Aorta (tissue), 5 donors: ENCODE data around the gene SLC27A1. TPM values are rescaled to one million over a fixed set of nuclear protein-coding genes. Genes with fewer than 3 reads are reported as not detected.

Experiments
- ATAC-seq: fragments of 200-7000 bp; cut with Tn5 transposase; one replicate; pipeline ENCODE4 v1.9.1; 2022; ENCODE audit warnings: moderate library complexity; ENCODE audit not compliant: low FRiP score
- DNase-seq, 2 donors: peaks; one replicate each; pipeline ENCODE4 v3.0.0-alpha.2; 2020
- H3K27ac ChIP-seq, 2 donors: one replicate each; pipeline ENCODE4 v1.5.1; 2013; ENCODE audit warnings: low read length in 2 of 2, mild to moderate bottlenecking in 2 of 2, moderate library complexity in 2 of 2, control low read depth in 1 of 2, inconsistent platforms in 1 of 2, low read depth in 1 of 2
- H3K27me3 ChIP-seq, 2 donors: one replicate each; pipeline ENCODE4 v1.6.1; 2013; ENCODE audit warnings: control low read depth in 1 of 2, low read length in 1 of 2, mild to moderate bottlenecking in 1 of 2, moderate library complexity in 1 of 2; ENCODE audit not compliant: insufficient read depth in 2 of 2, control insufficient read depth in 1 of 2
- H3K36me3 ChIP-seq, 2 donors: one replicate each; pipeline ENCODE4 v1.6.1; 2013; ENCODE audit warnings: control low read depth in 1 of 2, low read length in 1 of 2, mild to moderate bottlenecking in 1 of 2; ENCODE audit not compliant: insufficient read depth in 2 of 2, control insufficient read depth in 1 of 2
- H3K4me1 ChIP-seq, 2 donors: one replicate each; pipeline ENCODE4 v1.6.1; 2013; ENCODE audit warnings: low read length in 2 of 2, control low read depth in 1 of 2, mild to moderate bottlenecking in 1 of 2, moderate library complexity in 1 of 2; ENCODE audit not compliant: insufficient read depth in 2 of 2, control insufficient read depth in 1 of 2
- H3K4me3 ChIP-seq, 2 donors: one replicate each; pipeline ENCODE4 v1.5.1; 2013; ENCODE audit warnings: low read length in 2 of 2, control low read depth in 1 of 2, mild to moderate bottlenecking in 1 of 2
- H3K9me3 ChIP-seq: one replicate; pipeline ENCODE4 v1.6.1; 2013; ENCODE audit warnings: mild to moderate bottlenecking, low read length; ENCODE audit not compliant: control insufficient read depth
- WGBS, 2 donors: extraction: QIAGEN DNeasy Blood & Tissue Kit; methylation state at CpG; one replicate each; pipeline ENCODE4 v1.1.7; 2013; 5-methylcytosine and 5-hydroxymethylcytosine counted together
- intact Hi-C, 2 donors: fragments of 100-400 bp; cut with DNase I; formaldehyde crosslinking; loops; one replicate each; pipeline versions ENCODE4 v1.14.2 to v1.15.0; 2022
- polyA plus RNA-seq, 2 donors: library from polyadenylated mRNA; stranded (reverse); fragments of 200-250 nt; gene quantifications; one replicate each; pipeline ENCODE4 v1.2.3, GENCODE V29; 2013
- total RNA-seq, 2 donors: library from RNA; stranded (reverse); fragmentation: NEBNext Ultra II Directional; extraction: Animal tissue kit (Norgen Biotek cat#: 25700); gene quantifications; one replicate each; pipeline ENCODE4 v1.2.1, GENCODE V29; 2021
- donor health status: healthy with polysubstance abuse.
- donor health status: Bipolar disorder and iron deficiency.
- donor health status: DM: no; HTN: no; CAD: no.
- donor health status: DM: no; HTN: no; CAD: no.
- donor health status: DM: yes; HTN: yes; CAD: no.

Gene SLC27A1
- total and polyA plus RNA-seq, 4 donors: 6.8 to 37.8 (median 17.1) TPM

DNA sequence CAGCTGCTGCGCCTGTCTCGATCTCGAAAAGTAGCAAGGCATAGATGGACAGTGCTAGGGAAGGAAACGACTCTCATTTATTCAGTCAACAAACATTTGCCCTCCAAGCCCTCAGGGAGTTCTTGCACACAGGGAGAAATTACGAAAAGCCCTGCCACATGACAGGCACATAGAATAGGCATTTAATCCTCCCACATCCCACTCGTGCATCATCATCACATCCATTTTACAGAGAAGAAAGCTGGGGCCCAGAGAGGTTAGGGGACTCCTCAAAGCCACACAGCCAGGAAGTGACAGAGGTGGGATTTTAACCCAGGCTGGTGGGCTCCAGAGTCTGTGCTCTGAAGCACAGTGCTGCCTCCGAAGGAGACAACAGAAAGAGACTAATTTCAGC is 33.5 kb upstream of the SLC27A1 start:
- 78 to 81% methylated on average over 7 of the region's 7 CpGs for WGBS, 2 donors
- Histone ChIP-seq H3K36me3 (no peaks in the 10 kb centered on the region), H3K4me3 (no peak overlapping the region), H3K27ac (no peak overlapping the region), H3K27me3 (no peaks in the 10 kb centered on the region), H3K9me3 (no peaks in the 10 kb centered on the region), H3K4me1 (no peaks in the 10 kb centered on the region)
- DNase-seq: no peak
- ATAC-seq: no peak
- intact Hi-C loops: no loop called here

DNA sequence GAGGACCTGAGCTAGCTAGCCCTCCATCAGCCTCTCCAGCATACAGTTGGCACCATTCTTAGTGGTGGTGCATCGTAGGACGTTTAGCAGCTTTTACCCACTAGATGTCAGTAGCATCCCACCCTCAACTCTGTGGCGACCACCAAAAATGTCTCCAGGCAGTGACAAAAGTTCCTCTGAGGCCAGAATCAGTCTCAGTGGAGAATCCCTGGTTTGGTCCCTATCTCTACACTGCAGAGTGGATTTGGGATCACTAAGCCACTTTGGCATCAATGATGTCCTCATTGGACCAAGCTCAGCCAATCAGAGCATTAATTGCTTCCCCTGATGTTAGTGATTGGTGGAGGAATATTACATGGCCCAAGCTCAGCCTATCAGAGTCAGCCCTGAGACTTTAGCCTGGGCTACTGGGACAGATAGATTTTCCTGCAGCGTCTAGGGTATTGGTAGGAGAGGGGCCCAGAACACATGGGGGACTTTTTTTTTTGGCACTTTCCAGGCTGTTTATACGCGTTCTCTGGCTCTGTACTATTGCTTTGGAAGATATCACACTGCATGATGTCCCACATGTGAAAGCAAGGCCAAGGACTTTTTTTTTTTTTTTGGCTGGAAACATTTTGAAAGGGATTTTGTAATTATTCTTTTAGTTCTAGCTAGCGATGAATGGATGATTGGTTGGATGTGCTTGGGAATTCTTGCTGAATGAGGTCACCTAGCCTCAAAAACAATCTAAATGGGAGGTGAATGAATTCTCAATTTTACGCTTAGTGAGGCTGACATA is 28.9 kb upstream of the SLC27A1 start:
- no peaks in the 10 kb centered on the region for H3K4me1 ChIP-seq
- intact Hi-C loops: no loop called here
- H3K9me3 ChIP-seq: no peaks in the 10 kb centered on the region
- H3K27me3 ChIP-seq: no peaks in the 10 kb centered on the region
- H3K4me3 ChIP-seq: no peak overlapping the region
- WGBS, 2 donors: 42 to 54% methylated on average over 8 of the region's 8 CpGs
- DNase-seq: no peak
- H3K36me3 ChIP-seq: no peaks in the 10 kb centered on the region
- no peak overlapping the region for H3K27ac ChIP-seq
- ATAC-seq: no peak

DNA sequence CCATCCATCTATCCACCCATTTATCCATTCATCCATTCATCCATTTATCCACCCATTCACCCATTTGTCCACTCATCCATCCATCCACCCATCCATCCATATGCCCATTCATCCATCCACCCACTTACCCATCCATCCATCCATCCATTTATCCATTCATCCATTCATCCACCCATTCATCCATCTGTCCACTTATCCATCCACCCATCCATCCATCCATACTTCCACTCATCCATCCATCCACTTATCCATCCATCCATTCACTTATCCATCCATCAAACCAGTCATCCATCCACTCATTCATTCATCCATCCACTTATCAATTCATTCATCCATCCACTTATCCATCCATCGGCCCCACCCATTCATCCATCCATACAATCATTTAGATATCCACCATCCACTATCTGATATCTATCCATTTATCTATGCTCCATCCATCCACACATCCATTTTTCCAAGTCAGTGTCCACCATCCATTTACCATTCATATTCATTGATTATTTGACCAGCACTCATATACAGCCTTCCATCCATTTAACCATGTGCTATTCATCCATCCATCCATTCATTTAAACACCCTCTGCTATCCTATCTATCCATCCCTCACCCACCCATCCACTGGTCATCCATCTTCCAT is 24.7 kb upstream of the SLC27A1 start:
- intact Hi-C loops: no loop called here
- H3K9me3 ChIP-seq: no peaks in the 10 kb centered on the region
- no peaks in the 10 kb centered on the region for H3K27me3 ChIP-seq
- H3K4me1 ChIP-seq: no peaks in the 10 kb centered on the region
- H3K36me3 ChIP-seq: no peaks in the 10 kb centered on the region
- H3K4me3 ChIP-seq: no peak overlapping the region
- 93 to 100% methylated on average over 1 of the region's 1 CpG for WGBS, 2 donors
- no peak for DNase-seq
- no peak for ATAC-seq
- H3K27ac ChIP-seq: no peak overlapping the region

DNA sequence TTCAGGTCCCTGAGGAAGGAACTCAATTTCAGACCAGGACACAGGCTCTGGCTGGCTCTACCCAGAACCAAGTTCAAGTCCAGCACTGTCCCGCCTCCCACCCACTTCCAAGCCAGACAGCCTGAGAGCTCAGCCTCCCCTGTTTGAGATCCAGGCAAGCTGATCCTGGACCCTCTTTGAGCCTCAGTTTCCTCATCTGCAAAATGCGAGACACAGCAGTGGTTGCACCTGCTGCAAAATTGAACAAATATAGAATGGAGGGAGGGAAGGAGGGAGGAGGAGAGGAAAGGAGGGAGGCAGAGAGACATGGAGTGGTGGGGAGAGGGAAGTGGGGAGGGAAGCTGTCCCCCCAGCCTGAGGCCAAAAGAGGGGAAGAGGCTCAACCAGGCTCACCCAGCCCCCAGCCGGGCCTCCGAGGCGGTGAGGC is 22.6 kb upstream of the SLC27A1 start:
- H3K9me3 ChIP-seq: no peaks in the 10 kb centered on the region
- 36% methylated on average over 5 of the region's 5 CpGs for WGBS, 2 donors
- DNase-seq: no peak
- no peaks in the 10 kb centered on the region for H3K36me3 ChIP-seq
- H3K27ac ChIP-seq: no peak overlapping the region
- H3K27me3 ChIP-seq: no peaks in the 10 kb centered on the region
- no peak for ATAC-seq
- no peak overlapping the region for H3K4me3 ChIP-seq
- intact Hi-C loops: no loop called here
- H3K4me1 ChIP-seq: no peaks in the 10 kb centered on the region

DNA sequence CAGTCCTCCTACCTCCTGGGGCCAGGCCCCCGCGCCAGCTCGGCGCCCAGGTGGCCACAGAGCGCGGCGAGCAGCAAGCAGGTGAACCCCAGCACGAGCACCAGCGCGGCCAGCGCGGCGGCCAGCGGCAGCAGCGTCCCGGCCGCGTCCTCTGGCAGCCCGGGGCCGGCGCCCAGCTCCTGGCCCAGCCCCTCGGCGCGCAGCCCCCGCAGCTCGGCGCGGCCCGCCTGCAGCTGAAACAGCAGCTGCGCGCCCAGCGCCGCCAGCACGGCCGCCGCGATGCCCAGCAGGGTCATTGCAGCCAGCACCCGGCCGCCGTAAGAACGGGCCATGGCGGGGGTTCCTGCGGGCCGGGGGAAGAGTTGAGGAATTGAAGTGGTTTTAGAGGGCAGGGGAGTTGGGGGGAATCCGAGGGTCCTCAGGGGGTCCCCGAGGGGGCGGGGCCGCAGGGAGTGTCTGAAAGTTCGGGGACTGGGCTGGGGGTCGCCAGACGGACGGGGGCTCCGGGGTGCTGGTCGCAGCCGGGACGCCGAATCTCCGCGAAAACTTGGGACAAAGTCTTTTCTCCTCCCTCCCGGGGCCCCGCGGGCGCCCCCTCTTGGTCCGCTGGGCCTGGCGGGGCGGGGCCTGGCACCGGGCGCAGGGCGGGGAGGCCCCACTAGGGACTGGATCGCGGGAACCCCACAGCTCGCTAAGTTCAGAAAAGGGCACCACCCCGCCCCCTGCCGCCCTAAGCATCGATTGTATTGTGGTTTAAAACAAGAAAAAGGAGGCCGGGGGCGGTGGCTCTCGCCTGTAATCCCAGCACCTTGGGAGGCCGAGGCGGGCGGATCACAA is 22.0 kb upstream of the SLC27A1 start, which contains the start of gene TMEM221:
Gene TMEM221, minus strand, starts transcription at position 538 of the 837 bp plus-strand sequence. Its CDS starts 206 bp downstream, at position 332.
- intact Hi-C loops: no loop called here
- WGBS, 2 donors: 2% methylated on average over 66 to 81 of the region's 81 CpGs
- Histone ChIP-seq H3K9me3 (no peaks in the 10 kb centered on the region), H3K4me1 (no peaks in the 10 kb centered on the region), H3K4me3 (no peak within 1 kb of the TSS), H3K36me3 (no peaks in the 10 kb centered on the region), H3K27me3 (no peaks in the 10 kb centered on the region), H3K27ac (no peak within 1 kb of the TSS)
- ATAC-seq: peak; percentile 76
- peak; percentile 69 to 86 for DNase-seq

DNA sequence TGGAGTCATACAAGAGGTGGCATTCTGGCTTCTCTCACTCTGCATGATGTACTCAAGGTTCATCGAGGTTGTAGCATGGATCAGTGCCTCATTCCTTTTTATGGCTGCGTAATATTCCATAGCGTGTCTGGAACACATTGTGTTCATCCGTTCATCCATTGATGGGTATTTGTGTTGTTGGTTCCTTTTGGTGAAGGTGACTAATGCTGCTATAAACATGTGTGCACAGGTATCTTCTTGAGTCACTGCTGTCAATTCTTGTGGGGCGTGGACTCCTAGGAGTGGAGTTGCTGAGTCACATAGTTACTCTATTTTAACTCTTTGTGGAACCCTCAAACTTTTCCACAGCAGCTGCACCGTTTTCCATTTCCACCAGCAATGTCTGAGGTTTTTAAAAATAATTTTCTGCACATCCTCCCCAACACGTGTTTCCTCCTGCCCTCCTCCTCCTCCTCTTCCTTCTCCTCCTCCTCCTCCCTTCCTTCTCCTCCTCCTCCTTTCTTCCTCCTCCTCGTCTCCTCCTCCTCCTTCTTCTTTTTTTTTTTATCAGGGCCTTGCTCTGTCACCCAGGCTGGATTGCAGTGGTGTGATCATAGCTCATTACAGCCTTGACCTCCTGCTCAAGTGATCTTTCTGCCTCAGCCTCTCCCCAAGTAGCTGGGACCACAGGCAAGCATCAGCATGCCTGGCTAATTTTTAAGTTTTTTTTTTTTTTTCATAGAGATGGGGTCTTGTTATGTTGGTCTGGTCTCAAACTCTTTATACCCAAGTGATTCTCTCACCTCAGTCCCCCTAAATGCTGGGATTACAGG is 19.9 kb upstream of the SLC27A1 start:
- Histone ChIP-seq H3K27ac (no peak overlapping the region), H3K4me1 (no peaks in the 10 kb centered on the region), H3K4me3 (no peak overlapping the region), H3K27me3 (no peaks in the 10 kb centered on the region), H3K9me3 (no peaks in the 10 kb centered on the region), H3K36me3 (no peaks in the 10 kb centered on the region)
- DNase-seq (no peak), ATAC-seq (no peak)
- intact Hi-C loops: loop anchor here in 1 of 2 donors (5.0 kb wide), 1 partner anchor 122 kb away; no protein-coding TSS in a partner anchor
- 74% methylated on average over 8 of the region's 8 CpGs for whole genome bisulfite sequencing, 2 donors

DNA sequence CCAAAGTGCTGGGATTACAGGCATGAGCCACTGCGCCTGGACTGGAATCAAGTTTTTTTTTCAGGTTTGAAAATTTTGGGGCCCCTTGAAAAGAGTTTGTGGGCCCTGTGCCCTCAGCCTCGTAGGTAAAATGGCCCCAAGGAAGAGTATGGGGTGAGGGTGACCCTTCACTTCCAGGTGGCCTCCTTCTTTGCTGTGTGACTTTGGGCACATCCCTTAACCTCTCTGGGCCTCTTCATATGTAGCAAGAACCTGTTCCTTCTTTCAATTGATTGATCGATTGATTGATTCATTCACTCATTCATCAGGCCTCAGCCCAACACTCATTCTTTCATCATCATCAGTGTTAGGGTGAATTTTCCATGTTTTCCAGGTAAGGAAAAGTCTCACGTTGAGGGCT is 18.5 kb upstream of the SLC27A1 start:
- ATAC-seq (no peak), DNase-seq (no peak)
- Histone ChIP-seq H3K36me3 (no peaks in the 10 kb centered on the region), H3K27me3 (peaks cover 0 to 4% of the 10 kb centered on the region in 2 donors), H3K4me1 (no peaks in the 10 kb centered on the region), H3K27ac (no peak overlapping the region), H3K4me3 (no peak overlapping the region), H3K9me3 (peaks cover 2% of the 10 kb centered on the region)
- 83 to 92% methylated on average over 4 of the region's 4 CpGs for WGBS, 2 donors
- intact Hi-C loops: loop anchor here in 1 of 2 donors (5.0 kb wide), 1 partner anchor 120 kb away; no protein-coding TSS in a partner anchor

DNA sequence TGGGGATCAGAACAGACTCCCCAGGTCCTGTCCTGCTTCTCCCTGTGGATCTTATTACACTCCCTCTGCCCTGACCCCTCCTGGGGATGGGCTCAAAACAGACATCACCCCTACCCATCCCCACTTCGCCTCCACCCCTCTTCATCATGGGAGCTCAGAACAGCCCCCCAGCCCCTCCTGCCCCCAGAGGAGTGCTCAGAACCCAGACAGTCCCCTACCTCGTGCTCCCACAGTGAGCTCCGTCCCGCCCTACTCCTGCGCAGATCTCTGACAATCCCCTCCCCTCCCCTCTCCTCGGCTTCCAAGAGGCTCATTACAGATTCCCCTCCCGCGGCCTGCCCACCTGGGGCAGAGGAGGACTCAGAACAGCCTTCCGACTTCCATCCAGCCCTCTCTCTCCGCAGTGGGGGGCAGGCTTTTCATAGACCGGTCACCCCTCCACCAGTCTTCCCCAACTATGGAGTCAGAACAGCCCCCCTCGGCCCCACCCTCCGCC is 15.7 kb upstream of the SLC27A1 start:
- intact Hi-C loops: loop anchor here in 1 of 2 donors (5.0 kb wide), 1 partner anchor 118 kb away; no protein-coding TSS in a partner anchor
- DNase-seq: no peak
- Histone ChIP-seq H3K27me3 (peaks cover 0 to 6% of the 10 kb centered on the region in 2 donors), H3K4me3 (no peak overlapping the region), H3K4me1 (no peaks in the 10 kb centered on the region), H3K9me3 (peaks cover 2% of the 10 kb centered on the region), H3K36me3 (no peaks in the 10 kb centered on the region), H3K27ac (no peak overlapping the region)
- ATAC-seq: no peak
- 3 to 5% methylated on average over 13 of the region's 13 CpGs for WGBS, 2 donors
